ENCODE data around the gene MPRIP. TPM values are rescaled to one million over a fixed set of nuclear protein-coding genes. Genes with fewer than 3 reads are reported as not detected.
"Not testable (repeated sequence)": the region's sequence is repeated elsewhere in the genome, so short reads cannot be mapped to it uniquely, and the experiment has no call there.

Gene MPRIP
- total and polyA plus RNA-seq, 2 donors (not counting 1 experiment from before 2014, with no cell fraction given): 130 to 299 TPM

DNA sequence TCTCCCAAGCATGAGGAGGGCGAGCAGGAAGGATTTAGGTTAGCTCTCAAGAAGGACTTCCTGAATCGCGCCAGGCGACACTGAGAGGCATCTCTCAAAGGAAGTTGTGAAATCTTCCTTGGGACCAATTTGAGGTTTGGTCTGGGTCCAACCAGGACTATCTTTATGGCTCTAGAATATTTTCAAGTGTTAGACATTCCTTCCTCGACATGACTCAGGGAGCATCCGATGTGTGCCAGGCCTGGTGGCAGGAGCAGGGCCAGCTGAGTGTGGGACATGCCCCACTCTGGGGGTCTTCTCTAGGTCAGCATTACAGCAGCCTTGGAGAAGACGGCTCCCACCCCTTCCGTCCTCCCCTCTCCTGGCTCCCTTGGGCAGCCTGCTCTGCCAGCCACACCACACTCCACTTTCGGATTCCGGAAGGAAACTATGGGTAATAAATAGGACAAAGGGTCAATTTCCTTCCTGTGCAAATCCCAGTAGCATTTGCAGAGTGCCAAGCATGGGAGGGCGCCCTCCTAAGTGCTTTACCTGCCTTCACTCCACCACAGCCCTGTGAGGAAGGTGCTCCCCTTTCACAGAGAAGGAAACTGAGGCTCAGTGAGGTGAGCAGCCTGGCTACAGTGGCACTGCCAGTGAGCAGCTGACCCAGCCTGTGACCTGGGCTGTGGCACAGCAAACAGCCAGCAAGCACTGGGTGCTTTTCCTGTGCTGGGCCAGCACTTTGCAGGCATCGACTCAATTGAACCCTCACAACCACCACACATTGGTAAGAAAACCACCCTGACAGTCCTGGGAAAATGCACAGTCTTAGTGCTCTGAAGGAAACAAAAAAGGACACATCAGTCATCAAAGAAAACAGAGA lies 31.0 kb upstream of the MPRIP start:
- H3K4me2 ChIP-seq (replicated peaks; ENCODE audit: low read depth, low read length, poor library complexity, severe bottlenecking); H3K27me3 Mint-ChIP-seq; H3K9ac ChIP-seq (ENCODE audit: low read length); ATAC-seq (ENCODE audit: low read depth); H3K4me1 Mint-ChIP-seq; H3K36me3 ChIP-seq (replicated peaks in 1 of 2; ENCODE audit: control extremely low read depth in 1 of 2, control insufficient read depth in 1 of 2, extremely low read depth in 1 of 2, insufficient read depth in 2 of 2, low read length in 1 of 2); DNase-seq; POLR2A ChIA-PET; H3K9me3 ChIP-seq (ENCODE audit: control extremely low read depth in 1 of 3, control insufficient read depth in 2 of 3, insufficient read depth in 1 of 3, low read length in 2 of 3); H3K9me3 Mint-ChIP-seq (ENCODE audit: insufficient read depth); intact Hi-C loops (cut with micrococcal nuclease); H2AFZ ChIP-seq (ENCODE audit: insufficient read depth, low read depth, low read length, poor library complexity, severe bottlenecking); H3K79me2 ChIP-seq (ENCODE audit: control insufficient read depth, insufficient read depth, low read length); H4K20me1 ChIP-seq (ENCODE audit: control insufficient read depth, insufficient read depth, low read length, poor library complexity, severe bottlenecking); H3K27ac ChIP-seq (ENCODE audit: low read length in 2 of 2); H3K4me3 ChIP-seq (ENCODE audit: control extremely low read depth in 1 of 5, extremely low read depth in 1 of 5, insufficient read depth in 1 of 5, low read depth in 2 of 5, low read length in 4 of 5); H3K4me1 ChIP-seq (ENCODE audit: control insufficient read depth in 2 of 2, insufficient read depth in 2 of 2, low read length in 2 of 2); H3K4me3 Mint-ChIP-seq; H3K27me3 ChIP-seq (replicated peaks in 1 of 4; ENCODE audit: control extremely low read depth in 1 of 4, control insufficient read depth in 3 of 4, insufficient read depth in 4 of 4, low read length in 3 of 4); H3K27ac Mint-ChIP-seq; CTCF ChIA-PET: not testable (repeated sequence)
- WGBS (ENCODE audit: insufficient coverage): no CpG with 5 or more reads among the region's 12 CpGs

DNA sequence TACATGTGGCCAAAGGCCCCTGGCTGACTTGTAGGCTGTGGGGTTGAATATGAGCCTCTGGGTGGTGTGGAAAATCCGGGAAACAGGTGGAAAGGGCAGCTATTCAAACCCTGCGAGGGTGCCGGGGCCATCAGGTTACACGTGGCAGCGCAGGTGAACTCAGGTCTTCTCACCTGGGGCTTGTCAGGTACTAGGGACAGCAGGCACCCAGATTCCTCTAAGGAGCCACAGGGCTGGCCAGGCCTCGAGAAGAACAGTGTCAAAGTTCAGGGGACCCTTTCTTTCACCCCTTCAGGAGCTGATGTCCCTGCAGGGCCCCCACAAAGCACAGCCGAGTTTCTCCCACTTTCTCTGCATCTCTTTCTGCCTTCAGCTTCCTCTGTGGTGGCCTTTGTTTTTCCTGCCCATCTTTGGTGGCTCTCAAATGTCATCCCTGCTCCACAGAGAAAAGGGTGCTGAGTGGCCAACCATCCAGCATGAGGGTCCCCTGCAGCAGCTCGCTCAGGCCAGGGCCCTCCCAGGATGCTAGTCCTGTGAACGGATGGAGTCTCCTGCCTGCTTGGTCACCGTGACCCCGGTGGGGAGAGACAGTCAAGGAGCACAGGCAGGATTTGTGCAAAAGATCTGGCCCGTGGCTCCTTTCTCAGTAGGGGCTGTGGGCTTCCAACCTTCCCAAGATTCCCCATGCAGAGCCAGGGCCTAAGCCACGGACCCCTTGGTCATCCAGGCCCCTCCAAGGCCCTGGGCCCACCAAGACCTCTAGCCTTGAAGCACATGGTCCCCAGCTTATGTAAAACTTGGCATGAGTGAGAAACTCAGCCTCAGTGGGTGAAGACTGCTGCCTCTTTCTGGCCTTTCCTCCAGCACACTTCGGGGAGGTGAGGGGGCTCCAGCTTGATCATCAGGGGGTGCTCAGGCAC lies 28.2 kb upstream of the MPRIP start:
- H3K36me3 ChIP-seq (replicated peaks in 1 of 2; ENCODE audit: control extremely low read depth in 1 of 2, control insufficient read depth in 1 of 2, extremely low read depth in 1 of 2, insufficient read depth in 2 of 2, low read length in 1 of 2); CTCF ChIA-PET; DNase-seq; H3K27me3 Mint-ChIP-seq; H3K4me3 Mint-ChIP-seq; H4K20me1 ChIP-seq (ENCODE audit: control insufficient read depth, insufficient read depth, low read length, poor library complexity, severe bottlenecking); H3K79me2 ChIP-seq (ENCODE audit: control insufficient read depth, insufficient read depth, low read length); ATAC-seq (ENCODE audit: low read depth); H3K9me3 ChIP-seq (ENCODE audit: control extremely low read depth in 1 of 3, control insufficient read depth in 2 of 3, insufficient read depth in 1 of 3, low read length in 2 of 3); POLR2A ChIA-PET; H3K27ac ChIP-seq (ENCODE audit: low read length in 2 of 2); H3K27ac Mint-ChIP-seq; H3K9ac ChIP-seq (ENCODE audit: low read length); intact Hi-C loops (cut with micrococcal nuclease); H2AFZ ChIP-seq (ENCODE audit: insufficient read depth, low read depth, low read length, poor library complexity, severe bottlenecking); H3K4me3 ChIP-seq (ENCODE audit: control extremely low read depth in 1 of 5, extremely low read depth in 1 of 5, insufficient read depth in 1 of 5, low read depth in 2 of 5, low read length in 4 of 5); H3K27me3 ChIP-seq (replicated peaks in 1 of 4; ENCODE audit: control extremely low read depth in 1 of 4, control insufficient read depth in 3 of 4, insufficient read depth in 4 of 4, low read length in 3 of 4); H3K4me2 ChIP-seq (replicated peaks; ENCODE audit: low read depth, low read length, poor library complexity, severe bottlenecking); H3K9me3 Mint-ChIP-seq (ENCODE audit: insufficient read depth): not testable (repeated sequence)
- H3K4me1 Mint-ChIP-seq: peaks cover 21% of the 10 kb centered on the region
- 91% methylated on average over 11 of the region's 14 CpGs for WGBS (ENCODE audit: insufficient coverage)
- peaks cover 6 to 23% of the 10 kb centered on the region in 2 donors for H3K4me1 ChIP-seq (ENCODE audit: control insufficient read depth in 2 of 2, insufficient read depth in 2 of 2, low read length in 2 of 2)

DNA sequence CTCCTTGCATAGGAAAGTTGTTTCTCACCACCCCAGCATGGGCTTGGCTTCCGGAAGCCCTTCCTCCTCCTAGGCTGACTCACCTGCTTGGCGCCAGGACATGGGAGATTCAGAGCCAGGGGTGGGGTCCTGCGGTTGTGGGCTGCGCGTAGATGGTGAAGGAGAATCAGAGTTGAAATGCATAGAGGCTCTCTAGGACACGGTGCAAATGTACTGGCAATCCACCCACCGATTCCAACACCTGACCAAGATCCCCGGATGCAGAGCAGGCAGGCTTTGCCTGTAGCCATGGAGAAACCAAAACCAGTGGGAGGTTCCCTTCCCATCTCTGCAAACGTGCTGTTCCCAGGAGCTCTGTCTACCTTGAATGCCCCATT lies 27.5 kb upstream of the MPRIP start:
- WGBS (ENCODE audit: insufficient coverage): 95% methylated on average over 3 of the region's 9 CpGs
- H3K4me2 ChIP-seq (replicated peaks; ENCODE audit: low read depth, low read length, poor library complexity, severe bottlenecking); ATAC-seq (ENCODE audit: low read depth): not testable (repeated sequence)

More for the DNA sequence above, 27.5 kb upstream of the MPRIP start:
- H2AFZ ChIP-seq (ENCODE audit: insufficient read depth, low read depth, low read length, poor library complexity, severe bottlenecking); H3K27ac ChIP-seq (ENCODE audit: low read length in 2 of 2); H4K20me1 ChIP-seq (ENCODE audit: control insufficient read depth, insufficient read depth, low read length, poor library complexity, severe bottlenecking); DNase-seq; H3K9me3 ChIP-seq (ENCODE audit: control extremely low read depth in 1 of 3, control insufficient read depth in 2 of 3, insufficient read depth in 1 of 3, low read length in 2 of 3); H3K9me3 Mint-ChIP-seq (ENCODE audit: insufficient read depth); H3K27me3 ChIP-seq (replicated peaks in 1 of 4; ENCODE audit: control extremely low read depth in 1 of 4, control insufficient read depth in 3 of 4, insufficient read depth in 4 of 4, low read length in 3 of 4); H3K27ac Mint-ChIP-seq; H3K79me2 ChIP-seq (ENCODE audit: control insufficient read depth, insufficient read depth, low read length); H3K36me3 ChIP-seq (replicated peaks in 1 of 2; ENCODE audit: control extremely low read depth in 1 of 2, control insufficient read depth in 1 of 2, extremely low read depth in 1 of 2, insufficient read depth in 2 of 2, low read length in 1 of 2); intact Hi-C loops (cut with micrococcal nuclease); H3K9ac ChIP-seq (ENCODE audit: low read length); POLR2A ChIA-PET; CTCF ChIA-PET; H3K4me3 ChIP-seq (ENCODE audit: control extremely low read depth in 1 of 5, extremely low read depth in 1 of 5, insufficient read depth in 1 of 5, low read depth in 2 of 5, low read length in 4 of 5); H3K27me3 Mint-ChIP-seq; H3K4me3 Mint-ChIP-seq: not testable (repeated sequence)
- H3K4me1 Mint-ChIP-seq: peaks cover 21% of the 10 kb centered on the region
- H3K4me1 ChIP-seq (ENCODE audit: control insufficient read depth in 2 of 2, insufficient read depth in 2 of 2, low read length in 2 of 2): peaks cover 6 to 23% of the 10 kb centered on the region in 2 donors
